GM18508 (cell line): Measurements from ENCODE around the gene JAKMIP2.
"Not testable (repeated sequence)": the region's sequence is repeated elsewhere in the genome, so short reads cannot be mapped to it uniquely, and the experiment has no call there.

Source experiments
- ATAC-seq: cut with Tn5 transposase; IDR thresholded peaks from one replicate; pipeline ENCODE4 v1.9.1; 2021; ENCODE audit warnings: moderate number of reproducible peaks; ENCODE audit not compliant: insufficient read depth, unreplicated experiment

JAKMIP2 gene

DNA sequence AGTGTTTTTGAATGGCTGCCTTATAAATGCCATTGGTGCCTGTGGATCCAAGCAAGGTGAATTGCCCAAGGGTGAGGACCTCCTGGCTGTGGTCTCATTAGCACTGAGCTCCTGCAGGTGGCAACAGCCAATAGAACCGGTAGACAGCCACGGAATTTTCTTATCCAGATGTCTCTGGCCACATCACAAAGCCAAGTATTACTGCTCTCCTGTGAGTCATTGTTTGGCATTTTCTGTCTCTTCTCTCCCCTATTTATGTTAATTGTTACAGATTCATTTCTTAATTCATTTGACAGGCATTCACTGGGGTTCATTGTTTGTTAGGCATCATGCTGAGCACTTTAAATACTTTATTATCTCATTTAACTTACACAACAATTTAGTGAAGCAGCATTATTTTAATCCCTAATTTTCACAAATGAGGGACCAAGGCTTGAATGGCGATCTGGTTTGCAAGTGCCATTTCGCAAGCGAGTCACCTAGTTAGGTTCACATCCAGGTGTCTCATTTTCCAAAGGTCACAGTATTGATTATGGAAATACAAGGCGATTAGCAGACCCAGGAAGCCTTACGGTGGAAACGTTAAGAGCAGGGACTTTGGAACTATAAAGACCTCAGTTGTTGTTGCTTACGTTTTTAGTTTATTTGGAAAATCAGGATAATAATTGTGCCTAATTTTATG, 214.5 kb downstream of the JAKMIP2 start:
- no peak for ATAC-seq

- ATAC-seq = no peak
Observed at GRCh38 chr5:147565524-147565923, 217.0 kb downstream of the JAKMIP2 start.

DNA sequence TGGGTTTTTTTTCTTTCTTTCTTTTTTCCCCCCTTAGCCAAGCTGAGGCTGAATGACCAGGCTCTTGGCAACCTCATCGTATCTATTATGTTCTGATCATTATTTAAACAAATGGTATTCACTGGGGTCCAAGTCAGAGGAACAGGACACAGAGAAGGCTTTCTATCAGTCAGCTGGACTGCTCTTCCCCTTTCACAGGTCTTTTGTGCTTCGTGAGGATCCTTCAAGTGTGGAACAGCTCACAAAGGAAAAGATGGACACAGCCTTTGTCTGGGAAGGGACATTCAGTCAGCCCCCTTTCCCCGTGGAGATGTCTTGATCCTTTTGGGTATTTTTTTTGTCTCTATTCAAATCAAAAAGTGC, 218.4 kb downstream of the JAKMIP2 start:
- ATAC-seq = no peak

GRCh38 chr5:147563466-147564123, 218.9 kb downstream of the JAKMIP2 start:
- ATAC-seq = no peak

- ATAC-seq = no peak
Observed at GRCh38 chr5:147561435-147561834, 221.1 kb downstream of the JAKMIP2 start.

DNA sequence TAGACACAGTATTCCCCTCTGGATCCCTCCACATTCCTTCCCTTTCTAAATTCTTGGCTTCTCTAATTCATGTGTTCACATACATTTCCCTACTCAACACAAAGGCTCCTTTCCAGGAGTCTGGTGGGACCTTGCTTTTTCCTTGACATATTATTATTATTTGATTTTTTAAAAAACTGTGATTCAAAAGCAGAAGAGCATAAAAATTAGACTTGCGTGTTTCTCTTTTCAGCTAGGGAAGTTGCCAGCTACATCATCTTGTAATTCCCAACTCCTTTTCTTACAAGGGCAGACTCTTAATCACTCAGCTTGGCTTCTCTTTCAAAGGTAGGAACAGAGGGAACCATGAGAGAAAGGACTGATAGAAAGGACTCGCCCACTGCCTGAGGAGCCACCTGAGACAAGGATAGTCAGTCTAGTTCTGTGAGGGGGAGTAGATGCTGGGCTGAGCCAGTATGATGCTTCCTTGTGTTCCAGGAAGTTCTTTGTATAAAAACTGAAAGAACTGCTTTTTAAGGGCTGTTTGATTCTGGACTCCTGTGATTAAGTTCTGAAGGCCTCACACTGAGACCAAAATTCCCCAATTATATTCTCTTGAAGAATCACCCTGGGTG, 221.7 kb downstream of the JAKMIP2 start:
- ATAC-seq = no peak

GRCh38 chr5:147559749-147560148, 222.8 kb downstream of the JAKMIP2 start:
- no peak for ATAC-seq

DNA sequence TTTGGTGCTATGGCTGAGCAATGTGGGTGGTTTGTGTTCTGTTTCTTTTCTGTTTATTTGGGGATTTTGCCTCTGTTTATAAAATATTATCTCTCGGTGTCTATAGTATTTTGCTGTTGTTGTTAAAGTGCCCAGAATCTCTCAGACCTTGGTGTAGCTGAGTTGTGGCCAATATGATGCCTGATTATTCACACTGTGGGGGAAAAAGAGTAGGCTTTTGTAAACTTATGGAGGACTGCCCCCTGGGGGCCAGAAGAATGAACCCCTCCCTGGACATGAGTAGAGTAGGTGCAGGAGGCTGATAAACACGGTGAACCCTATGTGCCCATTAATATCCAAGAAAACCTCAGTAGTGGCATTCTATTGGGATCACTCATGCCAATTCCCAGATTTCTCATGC, 223.7 kb downstream of the JAKMIP2 start:
- no peak for ATAC-seq

- ATAC-seq = no peak
Observed at GRCh38 chr5:147557876-147558745, 224.4 kb downstream of the JAKMIP2 start.

DNA sequence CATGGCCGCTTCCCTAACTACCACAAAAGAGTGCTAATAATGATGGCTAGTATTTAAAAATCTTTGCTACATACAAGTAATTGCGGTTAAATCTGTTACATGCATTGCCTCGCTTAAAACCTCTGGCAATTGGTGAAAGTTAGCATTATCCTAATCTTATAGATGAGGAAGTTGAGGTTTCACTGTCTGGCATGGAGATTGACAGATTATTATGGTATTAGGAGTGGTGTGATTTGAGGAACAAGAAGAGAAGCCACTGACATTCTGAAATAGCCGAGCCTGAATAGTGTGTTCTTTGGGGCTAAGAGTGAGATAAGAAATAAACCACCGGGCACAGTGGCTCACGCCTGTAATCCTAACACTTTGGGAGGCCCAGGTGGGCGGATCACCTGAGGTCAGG, 227.4 kb downstream of the JAKMIP2 start:
- no peak for ATAC-seq

GRCh38 chr5:147554261-147554817, 228.2 kb downstream of the JAKMIP2 start:
- no peak for ATAC-seq

DNA sequence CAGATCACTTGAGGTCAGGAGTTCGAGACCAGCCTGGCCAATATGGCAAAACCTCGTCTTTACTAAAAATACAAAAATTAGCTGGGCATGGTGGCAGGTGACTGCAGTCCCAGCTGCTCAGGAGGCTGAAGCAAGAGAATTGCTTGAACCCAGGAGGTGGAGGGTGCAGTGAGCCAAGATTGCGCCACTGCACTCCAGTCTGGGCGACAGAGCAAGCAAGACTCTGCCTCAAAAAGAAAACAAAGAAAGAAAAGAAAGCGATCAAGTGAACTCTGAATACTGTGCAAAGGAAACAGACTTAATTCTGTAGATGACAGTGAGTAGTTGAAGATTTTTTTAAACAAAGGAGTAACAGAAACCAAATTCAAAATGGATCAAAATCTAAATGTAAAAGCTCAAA, 228.7 kb downstream of the JAKMIP2 start:
- not testable (repeated sequence) for ATAC-seq

DNA sequence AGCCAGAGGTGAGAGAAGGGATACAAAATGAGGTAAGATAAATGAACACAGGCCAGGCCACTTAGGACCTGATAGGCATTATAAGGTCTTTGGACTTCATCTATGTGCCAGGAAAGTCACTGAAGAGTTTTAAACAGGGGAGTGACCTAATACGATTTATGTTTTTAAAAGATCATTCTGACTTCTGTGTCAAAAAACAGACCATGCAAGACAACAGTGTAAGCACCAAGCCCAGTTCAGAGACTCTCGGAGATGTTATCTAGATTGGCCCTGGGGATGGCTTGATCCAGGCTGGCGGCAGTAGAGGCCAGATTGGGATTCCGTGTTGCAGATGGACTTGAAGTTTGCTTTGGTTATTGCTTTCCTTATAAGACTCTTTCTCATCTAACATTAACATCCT, 229.6 kb downstream of the JAKMIP2 start:
- ATAC-seq = no peak

- no peak for ATAC-seq
Observed at GRCh38 chr5:147551677-147552076, 230.9 kb downstream of the JAKMIP2 start.

- ATAC-seq = no peak
Observed at GRCh38 chr5:147547730-147548129, 234.8 kb downstream of the JAKMIP2 start.

- no peak for ATAC-seq
Observed at GRCh38 chr5:147544556-147544955, 238.0 kb downstream of the JAKMIP2 start.

GRCh38 chr5:147539053-147539452, 243.5 kb downstream of the JAKMIP2 start:
- ATAC-seq = no peak

DNA sequence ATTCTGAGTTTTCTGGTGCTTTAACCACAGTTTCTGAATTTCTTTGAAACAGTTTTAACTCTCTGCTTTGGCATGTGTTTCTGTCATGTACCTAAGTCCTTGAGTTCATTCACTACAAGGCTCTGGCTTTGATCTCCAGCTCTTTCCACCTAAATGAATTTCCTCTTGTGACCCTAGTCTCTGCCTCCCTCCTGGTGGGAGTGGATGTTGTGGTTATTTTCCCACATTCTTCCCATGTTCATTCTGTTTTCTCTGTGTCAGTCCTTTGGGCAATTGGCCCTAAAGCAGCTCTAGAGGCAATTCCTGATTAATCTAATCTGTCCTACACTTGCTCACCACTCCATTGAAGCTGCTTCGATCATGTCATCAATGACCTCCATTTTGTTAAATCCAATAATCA, 244.3 kb downstream of the JAKMIP2 start:
- no peak for ATAC-seq
